H1 (cell line): ENCODE measurements around the gene SLMAP. TPM values are rescaled to one million over a fixed set of nuclear protein-coding genes. Genes with fewer than 3 reads are reported as not detected.

ENCODE experiments used
- CTCF ChIA-PET: fragments of 300-600 bp; sonication (Branson Sonifier 250); formaldehyde crosslinking; loops from one replicate; lab custom pipeline; 2021; ENCODE audit not compliant: partially characterized antibody; lab: Charles Lee
- POLR2A ChIA-PET: fragments of 300-600 bp; sonication (Branson Sonifier 250); formaldehyde crosslinking; loops from one replicate; lab custom pipeline; 2021; ENCODE audit warnings: inconsistent platforms; ENCODE audit not compliant: partially characterized antibody; lab: Charles Lee
- DNase-seq, 2 experiments: peaks; one replicate each; pipeline versions ENCODE4 v3.0.0 to v3.0.0-alpha.2; 2010 to 2022; ENCODE audit warnings: low spot score in 2 of 2, low read depth in 1 of 2, mixed read lengths in 1 of 2
- FAIRE-seq: peaks from 2 replicates; lab custom pipeline; 2011; peaks lifted over from hg19 to GRCh38; lab: Jason Lieb, UNC
- H2AFZ ChIP-seq: 2 replicates; pipeline ENCODE4 v1.8.1; 2012; ENCODE audit warnings: low read length, inconsistent platforms
- H2AK5ac ChIP-seq: 2 replicates; pipeline ENCODE4 v1.6.1; 2013; ENCODE audit warnings: low read depth, low read length
- H2BK120ac ChIP-seq: replicated peaks from 2 replicates; pipeline ENCODE3; 2013; ENCODE audit warnings: low read depth, low read length, inconsistent platforms
- H2BK12ac ChIP-seq: 2 replicates; pipeline ENCODE4 v1.6.1; 2013; ENCODE audit warnings: low read depth, low read length
- H2BK15ac ChIP-seq: 2 replicates; pipeline ENCODE4 v1.6.1; 2013; ENCODE audit warnings: low read length
- H2BK20ac ChIP-seq: 2 replicates; pipeline ENCODE4 v1.6.1; 2013; ENCODE audit warnings: low read length
- H2BK5ac ChIP-seq: 2 replicates; pipeline ENCODE4 v1.6.1; 2013; ENCODE audit warnings: low read depth, low read length
- H3K14ac ChIP-seq: 2 replicates; pipeline ENCODE4 v1.6.1; 2013; ENCODE audit warnings: inconsistent platforms; ENCODE audit not compliant: insufficient read length
- H3K18ac ChIP-seq: 2 replicates; pipeline ENCODE4 v1.6.1; 2013; ENCODE audit warnings: low read length; ENCODE audit errors: extremely low read depth
- H3K23ac ChIP-seq: 2 replicates; pipeline ENCODE4 v1.6.1; 2013; ENCODE audit warnings: inconsistent platforms; ENCODE audit not compliant: insufficient read length
- H3K23me2 ChIP-seq: 2 replicates; pipeline ENCODE4 v1.6.1; 2013; ENCODE audit warnings: low read depth, low read length
- H3K27ac ChIP-seq: 2 replicates; pipeline ENCODE4 v1.6.1; 2011; ENCODE audit warnings: low read depth, low read length, inconsistent platforms
- H3K27me3 ChIP-seq, 4 experiments: replicated peaks in 1 of 4; 1 replicate in 1 of 4; 2 replicates in 3 of 4; pipeline versions ENCODE4 v1.6.1 to v1.8.1; 2011 to 2013; ENCODE audit warnings: low read length in 3 of 4, mild to moderate bottlenecking in 3 of 4, inconsistent platforms in 2 of 4, mixed read lengths in 2 of 4, moderate library complexity in 1 of 4; ENCODE audit not compliant: control insufficient read depth in 3 of 4, insufficient read depth in 3 of 4; ENCODE audit errors: extremely low read depth in 1 of 4
- H3K36me3 ChIP-seq, 4 experiments: 2 replicates each; pipeline versions ENCODE4 v1.6.1 to v1.8.1; 2011 to 2013; ENCODE audit warnings: mild to moderate bottlenecking in 4 of 4, low read length in 3 of 4, moderate library complexity in 2 of 4, control low read depth in 1 of 4, inconsistent platforms in 1 of 4; ENCODE audit not compliant: insufficient read depth in 4 of 4, control insufficient read depth in 2 of 4
- H3K4ac ChIP-seq: replicated peaks from 2 replicates; pipeline ENCODE3; 2013; ENCODE audit warnings: low read length, low read depth, mixed read lengths, inconsistent platforms; ENCODE audit not compliant: insufficient read length
- H3K4me1 ChIP-seq, 4 experiments: replicated peaks in 1 of 4; 1 replicate in 1 of 4; 2 replicates in 3 of 4; pipeline versions ENCODE4 v1.6.1 to v1.8.1; 2011 to 2013; ENCODE audit warnings: low read length in 3 of 4, inconsistent platforms in 2 of 4, mixed read lengths in 1 of 4; ENCODE audit not compliant: insufficient read depth in 4 of 4, control insufficient read depth in 3 of 4
- H3K4me2 ChIP-seq, 2 experiments: 2 replicates each; pipeline versions ENCODE4 v1.6.1 to v1.8.1; 2011 to 2013; ENCODE audit warnings: low read depth in 2 of 2, low read length in 2 of 2, control low read depth in 1 of 2, inconsistent platforms in 1 of 2, mild to moderate bottlenecking in 1 of 2; ENCODE audit not compliant: insufficient read depth in 1 of 2
- H3K4me3 ChIP-seq, 4 experiments: fragments of 200-600, 300-600 bp in 1 of 4; sonication (generic), shearing (Covaris generic), sonication (Bioruptor Twin) in 1 of 4; 2 replicates each; pipeline versions ENCODE4 v1.5.1 to v1.8.1; 2011 to 2016; ENCODE audit warnings: low read length in 4 of 4, low read depth in 3 of 4, control low read depth in 2 of 4, inconsistent platforms in 2 of 4, mild to moderate bottlenecking in 2 of 4, mixed read lengths in 1 of 4, moderate library complexity in 1 of 4; ENCODE audit not compliant: insufficient read depth in 2 of 4; ENCODE audit errors: extremely low read depth in 1 of 4
- H3K56ac ChIP-seq: replicated peaks from 2 replicates; pipeline ENCODE3; 2013; ENCODE audit warnings: low read depth, mild to moderate bottlenecking, mixed read lengths, low read length, inconsistent platforms; ENCODE audit not compliant: insufficient read length
- H3K79me1 ChIP-seq: 2 replicates; pipeline ENCODE4 v1.6.1; 2013; ENCODE audit warnings: low read depth, low read length, control low read depth
- H3K79me2 ChIP-seq, 2 experiments: 2 replicates each; pipeline versions ENCODE4 v1.6.1 to v1.8.1; 2012 to 2013; ENCODE audit warnings: low read length in 2 of 2, mild to moderate bottlenecking in 2 of 2, inconsistent platforms in 1 of 2; ENCODE audit not compliant: insufficient read depth in 2 of 2, control insufficient read depth in 1 of 2
- H3K9ac ChIP-seq, 4 experiments: replicated peaks in 1 of 4; 1 replicate in 1 of 4; 2 replicates in 3 of 4; pipeline versions ENCODE4 v1.6.1 to v1.8.1; 2011 to 2013; ENCODE audit warnings: low read depth in 3 of 4, low read length in 3 of 4, control low read depth in 2 of 4, mild to moderate bottlenecking in 2 of 4, moderate library complexity in 2 of 4, inconsistent platforms in 1 of 4; ENCODE audit errors: extremely low read depth in 1 of 4
- H3K9me3 ChIP-seq, 2 experiments: 2 replicates each; pipeline versions ENCODE4 v1.6.1 to v1.8.1; 2012 to 2013; ENCODE audit warnings: mild to moderate bottlenecking in 2 of 2, moderate library complexity in 2 of 2, control low read depth in 1 of 2, inconsistent platforms in 1 of 2, low read depth in 1 of 2, low read length in 1 of 2, mixed read lengths in 1 of 2; ENCODE audit not compliant: insufficient read depth in 2 of 2
- H4K20me1 ChIP-seq, 2 experiments: replicated peaks in 1 of 2; 2 replicates each; pipeline versions ENCODE3 to v1.8.1; 2011 to 2013; ENCODE audit warnings: inconsistent platforms in 2 of 2, low read length in 2 of 2, mild to moderate bottlenecking in 1 of 2; ENCODE audit not compliant: insufficient read depth in 2 of 2, control insufficient read depth in 1 of 2
- H4K5ac ChIP-seq: 2 replicates; pipeline ENCODE4 v1.6.1; 2013; ENCODE audit warnings: low read length, low read depth, mixed read lengths, inconsistent platforms; ENCODE audit not compliant: insufficient read length
- H4K8ac ChIP-seq: 2 replicates; pipeline ENCODE4 v1.8.0; 2013; ENCODE audit warnings: mild to moderate bottlenecking, moderate library complexity, low read length, inconsistent platforms; ENCODE audit not compliant: insufficient read depth; ENCODE audit errors: extremely low read depth
- H4K91ac ChIP-seq: replicated peaks from 2 replicates; pipeline ENCODE3; 2013; ENCODE audit warnings: low read length, mixed read lengths, inconsistent platforms; ENCODE audit not compliant: insufficient read length
- BRCA1 ChIP-seq: IDR thresholded peaks from 2 replicates; pipeline ENCODE4 v1.6.1; 2012; ENCODE audit warnings: low read depth, low read length, improper control_type of control experiment
- CHD2 ChIP-seq: IDR thresholded peaks from 2 replicates; pipeline ENCODE4 v1.6.1; 2012; ENCODE audit warnings: low read length, improper control_type of control experiment
- EP300 ChIP-seq, 2 experiments: IDR thresholded peaks; 1 replicate in 1 of 2; 2 replicates in 1 of 2; pipeline ENCODE4 v1.6.1; 2011 to 2012; ENCODE audit warnings: low read depth in 2 of 2, low read length in 2 of 2, mild to moderate bottlenecking in 2 of 2, borderline replicate concordance in 1 of 2, inconsistent platforms in 1 of 2, moderate library complexity in 1 of 2
- GABPA ChIP-seq: IDR thresholded peaks from 2 replicates; pipeline ENCODE4 v1.6.1; 2011; ENCODE audit warnings: mild to moderate bottlenecking, low read length, moderate library complexity, borderline replicate concordance; ENCODE audit not compliant: insufficient read depth
- HDAC6 ChIP-seq: IDR thresholded peaks from one replicate; pipeline ENCODE4 v1.7.1; 2012; ENCODE audit warnings: low read depth, mild to moderate bottlenecking, inconsistent platforms, low read length, moderate library complexity
- KDM1A ChIP-seq: fragments of 200-600, 300-600 bp; sonication (generic); IDR thresholded peaks from 2 replicates; pipeline ENCODE4 v1.7.1; 2016; ENCODE audit warnings: mild to moderate bottlenecking, low read length, borderline replicate concordance
- MAX ChIP-seq: IDR thresholded peaks from 2 replicates; pipeline ENCODE4 v1.6.1; 2012; ENCODE audit warnings: inconsistent platforms
- NRF1 ChIP-seq: IDR thresholded peaks from 2 replicates; pipeline ENCODE4 v1.6.1; 2011; ENCODE audit warnings: mild to moderate bottlenecking, low read depth, low read length, improper control_type of control experiment
- RNF2 ChIP-seq: fragments of 200-900, 300-1000 bp; sonication (generic); IDR thresholded peaks from 2 replicates; pipeline ENCODE4 v1.7.1; 2016; ENCODE audit warnings: borderline replicate concordance, low read depth, mild to moderate bottlenecking, antibody characterized with exemption, low read length; ENCODE audit not compliant: poor library complexity, severe bottlenecking; ENCODE audit errors: missing control alignments
- SIRT6 ChIP-seq: IDR thresholded peaks from one replicate; pipeline ENCODE4 v1.7.1; 2012; ENCODE audit warnings: low read length, inconsistent platforms
- SP2 ChIP-seq: IDR thresholded peaks from 2 replicates; pipeline ENCODE4 v1.6.1; 2012; ENCODE audit warnings: mild to moderate bottlenecking, low read length, inconsistent platforms
- TBP ChIP-seq: IDR thresholded peaks from 2 replicates; pipeline ENCODE4 v1.6.1; 2011; ENCODE audit warnings: low read depth, low read length, improper control_type of control experiment
- USF2 ChIP-seq: IDR thresholded peaks from 2 replicates; pipeline ENCODE4 v1.6.1; 2011; ENCODE audit warnings: low read length, improper control_type of control experiment
- WGBS, 2 experiments: shearing (Covaris generic) in 1 of 2; methylation state at CpG; one replicate each; pipeline versions ENCODE4 v1.1.6 to v1.1.7; 2013 to 2015; ENCODE audit warnings: low lambda C conversion rate in 2 of 2, mixed read lengths in 2 of 2, inconsistent platforms in 1 of 2, low coverage in 1 of 2, missing lambda C conversion rate in 1 of 2; ENCODE audit not compliant: insufficient replicate concordance in 2 of 2, insufficient coverage in 1 of 2, insufficient read length in 1 of 2; ENCODE audit errors: extremely low coverage in 1 of 2, missing lambda C conversion rate in 1 of 2; 5-methylcytosine and 5-hydroxymethylcytosine counted together
- polyA plus RNA-seq, 7 experiments: library from polyadenylated mRNA; depleted of rRNA in 3 of 7; stranded (reverse) in 5 of 7; unstranded in 2 of 7; fragments of >200 nt in 5 of 7; fragments of 200-250 nt in 2 of 7; gene quantifications; 1 replicate in 5 of 7; 2 replicates in 1 of 7; 4 replicates in 1 of 7; pipeline versions ENCODE4 v1.2.1 to v1.2.3, GENCODE V29; 2011 to 2013; ENCODE audit warnings: missing spikeins in 2 of 7, mixed read lengths in 2 of 7
- total RNA-seq: library from RNA; stranded (reverse); fragmentation: NEBNext Ultra II Directional; extraction: Animal tissue kit (Norgen Biotek cat#: 25700); gene quantifications from 2 replicates; pipeline ENCODE4 v1.2.1, GENCODE V29; 2021

SLMAP gene
- total and polyA plus RNA-seq, 2 of the 8 experiments (the other 6 are each of a cell fraction or from before 2014, with no cell fraction given), result 13.6 to 70.4 TPM

DNA sequence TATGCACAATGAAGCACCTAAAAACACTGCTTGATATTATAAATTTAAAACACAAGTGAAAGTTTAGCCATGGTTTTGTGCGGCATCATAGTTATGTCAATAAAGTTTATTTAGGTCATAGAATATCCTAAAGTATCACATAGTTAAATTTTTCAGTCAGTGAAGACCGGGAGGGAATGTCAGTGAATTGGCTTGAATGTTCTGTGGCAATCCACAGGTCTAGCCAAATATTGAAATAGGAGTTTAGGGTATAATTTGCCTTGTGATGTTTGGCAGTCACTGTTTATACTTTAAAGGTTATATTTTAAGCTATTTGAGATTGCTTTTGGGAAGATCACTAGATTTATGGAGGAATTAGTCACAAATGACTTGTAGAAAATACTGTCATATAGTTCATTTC, 172.4 kb downstream of the SLMAP start:
- CTCF ChIA-PET, result no interaction called here
- no peak overlapping the region for H3K56ac ChIP-seq
- TF ChIP-seq BRCA1 (no peak), CHD2 (no peak), SP2 (no peak), MAX (no peak), GABPA (no peak), NRF1 (no peak), SIRT6 (no peak), TBP (no peak), EP300 (IDR thresholded peaks at IDR 0.05; ENCODE audit: borderline replicate concordance in 1 of 2, low read depth in 2 of 2, low read length in 2 of 2) (no peak), HDAC6 (no peak), USF2 (no peak), KDM1A (no peak), RNF2 (no peak)

More for the DNA sequence above, 172.4 kb downstream of the SLMAP start:
- no peaks in the 10 kb centered on the region for H3K9me3 ChIP-seq
- no peaks in the 10 kb centered on the region for H3K23me2 ChIP-seq
- H3K79me1 ChIP-seq, result no peaks in the 10 kb centered on the region
- 89% methylated on average over 2 of the region's 2 CpGs; no CpG with 5 or more reads in 1 of the 2 experiments for WGBS, 2 experiments
- no peak overlapping the region for H4K8ac ChIP-seq
- no peak overlapping the region for H3K9ac ChIP-seq
- no peak overlapping the region for H2BK20ac ChIP-seq
- FAIRE-seq (no peak), DNase-seq (no peak)
- H4K91ac ChIP-seq, result no peak overlapping the region
- no peak overlapping the region for H2AFZ ChIP-seq
- no peak overlapping the region for H3K27ac ChIP-seq
- H3K27me3 ChIP-seq, result no peaks in the 10 kb centered on the region
- H2BK15ac ChIP-seq, result no peak overlapping the region
- H2BK12ac ChIP-seq, result no peak overlapping the region
- no peak overlapping the region for H3K4ac ChIP-seq
- H3K23ac ChIP-seq, result no peak overlapping the region
- no peak overlapping the region for H2BK120ac ChIP-seq
- no peaks in the 10 kb centered on the region for H3K79me2 ChIP-seq
- no peak overlapping the region for H2BK5ac ChIP-seq
- H3K4me2 ChIP-seq, result no peak overlapping the region
- POLR2A ChIA-PET, result no interaction called here
- H3K14ac ChIP-seq, result no peak overlapping the region
- no peak overlapping the region for H2AK5ac ChIP-seq
- H3K36me3 ChIP-seq, result peaks cover 0 to 2% (median 0%) of the 10 kb centered on the region in 4 experiments; a peak in 1 of 8 replicates
- no peaks in the 10 kb centered on the region for H3K4me1 ChIP-seq
- H3K4me3 ChIP-seq, result no peak overlapping the region
- H4K20me1 ChIP-seq, result no peaks in the 10 kb centered on the region
- no peak overlapping the region for H3K18ac ChIP-seq
- H4K5ac ChIP-seq, result no peak overlapping the region
